Kidney tubule cell (primary cell): ENCODE results near the gene NUDT6.
A peak's percentile ranks its signal among the peaks of the same experiment; 100 is the strongest.
"Not testable (repeated sequence)": the region's sequence is repeated elsewhere in the genome, so short reads cannot be mapped to it uniquely, and the experiment has no call there.

Experiments used
- DNase-seq: peaks from one replicate; pipeline ENCODE4 v3.0.0-alpha.2; 2018; ENCODE audit warnings: low spot score

NUDT6 gene, protein sequence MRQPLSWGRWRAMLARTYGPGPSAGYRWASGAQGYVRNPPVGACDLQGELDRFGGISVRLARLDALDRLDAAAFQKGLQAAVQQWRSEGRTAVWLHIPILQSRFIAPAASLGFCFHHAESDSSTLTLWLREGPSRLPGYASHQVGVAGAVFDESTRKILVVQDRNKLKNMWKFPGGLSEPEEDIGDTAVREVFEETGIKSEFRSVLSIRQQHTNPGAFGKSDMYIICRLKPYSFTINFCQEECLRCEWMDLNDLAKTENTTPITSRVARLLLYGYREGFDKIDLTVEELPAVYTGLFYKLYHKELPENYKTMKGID

DNA sequence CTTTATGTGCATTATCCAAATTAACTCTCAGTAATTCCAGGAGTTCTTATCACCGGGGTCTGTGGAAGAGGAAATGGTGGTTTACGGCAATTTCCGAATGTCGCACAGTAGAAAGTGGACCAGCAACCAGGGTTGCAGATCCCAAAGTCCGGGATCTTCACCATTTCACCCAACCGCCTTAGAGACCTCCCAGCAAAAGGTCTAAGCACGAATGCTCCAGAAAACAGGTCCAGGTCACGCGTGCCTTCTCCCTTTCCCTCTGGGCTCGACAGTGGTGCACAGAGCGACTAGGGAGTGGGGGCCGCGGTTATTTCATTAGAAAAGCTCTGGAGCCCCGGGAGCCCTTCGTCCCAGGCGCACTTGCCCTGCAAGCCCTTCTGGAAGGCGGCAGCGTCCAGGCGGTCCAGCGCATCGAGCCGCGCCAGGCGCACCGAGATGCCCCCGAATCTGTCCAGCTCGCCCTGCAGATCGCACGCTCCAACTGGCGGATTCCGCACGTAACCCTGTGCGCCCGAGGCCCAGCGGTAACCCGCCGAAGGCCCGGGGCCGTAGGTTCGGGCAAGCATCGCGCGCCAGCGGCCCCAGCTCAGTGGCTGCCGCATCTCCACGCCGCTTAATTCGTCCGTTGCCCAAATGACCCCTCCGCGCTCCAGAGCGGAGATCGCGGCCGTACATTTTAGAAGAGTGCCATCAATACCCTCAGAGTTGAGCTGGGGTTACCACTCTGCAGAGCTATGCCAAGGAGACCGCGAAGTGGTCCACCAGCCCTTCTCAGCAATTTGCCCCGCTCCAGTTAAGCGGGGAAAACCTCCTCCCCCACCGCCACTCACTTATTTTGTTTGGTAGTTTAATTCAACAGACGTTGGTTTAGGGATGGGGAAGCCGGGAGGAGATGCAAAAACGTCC is at the start of gene NUDT6:
Gene NUDT6 (minus strand): TSS at position 627 of the 906 bp plus-strand sequence. CDS start 25 bp downstream, at position 602.
- peak; percentile 71 for DNase-seq

DNA sequence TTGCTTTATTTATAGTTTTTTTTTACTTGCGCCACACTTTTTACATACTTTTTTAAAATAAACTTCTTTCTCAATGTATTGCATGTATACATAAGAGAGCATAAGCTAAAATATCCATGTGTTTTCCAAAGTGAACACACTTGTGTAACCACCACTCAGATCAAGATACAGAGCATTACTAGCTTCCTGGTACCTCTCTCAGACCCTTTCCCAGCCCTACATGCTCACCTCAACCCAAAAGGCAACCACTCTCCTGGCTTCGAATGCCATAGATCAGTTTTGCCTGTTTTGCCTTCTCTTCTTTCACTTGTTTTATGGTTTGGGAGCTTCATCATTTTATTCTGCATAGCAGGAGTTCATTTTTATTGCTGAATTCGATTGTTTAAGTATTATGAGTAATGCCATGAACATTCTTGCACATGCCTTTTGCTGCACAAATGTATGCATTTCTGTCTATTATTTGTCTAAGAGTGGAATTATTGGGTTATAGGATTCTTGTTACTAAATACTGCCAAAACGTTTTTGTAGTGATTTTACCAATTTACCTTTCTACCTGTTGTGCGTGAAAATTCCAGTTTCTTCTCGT is 45.9 kb upstream of the NUDT6 start:
- DNase-seq, result no peak

DNA sequence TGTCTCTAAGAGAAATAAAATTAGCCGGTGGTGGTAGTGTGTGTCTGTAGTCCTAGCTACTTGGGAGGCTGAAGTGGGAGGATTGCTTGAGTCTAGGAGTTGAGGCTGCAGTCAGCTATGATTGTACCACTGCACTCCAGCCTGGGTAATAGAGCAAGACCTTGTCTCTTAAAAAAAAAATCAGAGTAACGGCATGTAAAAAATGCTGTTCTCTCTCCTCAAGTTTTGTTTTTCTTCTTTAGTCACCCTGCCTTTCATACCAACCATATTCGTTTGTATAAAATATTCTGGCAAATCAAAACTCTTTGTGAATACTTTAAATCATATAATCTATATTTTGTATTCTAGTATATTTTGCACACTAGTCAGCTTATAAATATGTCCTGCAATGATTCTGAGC is 44.8 kb upstream of the NUDT6 start:
- DNase-seq, result no peak

DNA sequence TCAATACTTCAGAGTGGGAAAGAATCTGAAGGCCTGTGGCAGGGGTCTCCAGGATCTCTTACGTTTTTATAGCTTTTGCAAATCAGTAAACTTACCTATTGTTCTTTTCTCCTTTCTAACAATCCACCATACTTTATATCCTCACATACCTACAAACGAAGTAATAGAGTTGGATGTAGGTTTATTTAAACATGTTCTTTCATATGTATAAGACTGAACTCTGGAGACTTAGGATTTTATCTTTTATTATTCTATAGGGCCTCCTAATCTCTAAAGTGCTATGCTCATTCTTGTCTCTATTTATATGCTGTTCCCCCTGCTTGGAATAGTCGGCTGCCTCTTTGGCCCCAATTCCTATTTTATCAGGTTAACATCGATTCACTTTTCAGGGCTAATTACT is 43.8 kb upstream of the NUDT6 start:
- DNase-seq, result no peak

DNA sequence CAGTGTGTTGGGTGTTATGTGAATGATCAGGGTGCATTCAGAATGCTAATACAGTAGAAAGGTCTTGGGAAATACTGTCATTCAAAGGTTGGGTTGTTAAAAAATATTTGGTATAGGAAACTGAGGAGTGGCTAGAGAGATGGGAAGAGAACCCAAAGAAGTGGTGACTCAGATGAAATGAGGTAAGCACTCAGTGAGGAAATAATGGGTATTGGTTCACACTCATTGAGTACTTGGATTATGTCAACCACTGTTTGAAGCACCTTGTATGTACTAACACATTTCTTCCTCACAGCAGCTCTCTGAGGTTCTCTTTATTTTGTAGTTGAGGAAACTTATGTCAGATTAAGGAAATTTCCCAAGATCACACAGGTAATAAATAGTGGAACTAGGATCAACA is 40.8 kb upstream of the NUDT6 start:
- peak; percentile 61 for DNase-seq

DNA sequence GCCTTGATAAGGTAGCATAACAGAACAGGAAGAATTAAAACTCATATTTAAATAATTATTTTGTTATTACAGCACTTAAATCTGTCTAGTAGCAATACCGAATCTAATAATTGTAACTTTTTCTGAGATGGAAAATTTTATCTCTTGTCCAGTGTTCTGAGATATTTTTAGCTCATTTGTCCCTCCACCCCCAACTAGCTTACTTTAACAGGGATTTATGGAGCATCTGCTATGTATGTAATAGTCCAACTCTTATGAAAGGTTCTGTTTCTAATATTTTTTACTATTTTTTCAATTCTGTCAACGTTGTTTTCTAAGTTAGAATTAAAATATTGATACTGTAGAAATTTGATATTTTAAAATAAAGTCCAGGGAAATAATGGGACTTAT is 38.2 kb upstream of the NUDT6 start:
- DNase-seq, result no peak

DNA sequence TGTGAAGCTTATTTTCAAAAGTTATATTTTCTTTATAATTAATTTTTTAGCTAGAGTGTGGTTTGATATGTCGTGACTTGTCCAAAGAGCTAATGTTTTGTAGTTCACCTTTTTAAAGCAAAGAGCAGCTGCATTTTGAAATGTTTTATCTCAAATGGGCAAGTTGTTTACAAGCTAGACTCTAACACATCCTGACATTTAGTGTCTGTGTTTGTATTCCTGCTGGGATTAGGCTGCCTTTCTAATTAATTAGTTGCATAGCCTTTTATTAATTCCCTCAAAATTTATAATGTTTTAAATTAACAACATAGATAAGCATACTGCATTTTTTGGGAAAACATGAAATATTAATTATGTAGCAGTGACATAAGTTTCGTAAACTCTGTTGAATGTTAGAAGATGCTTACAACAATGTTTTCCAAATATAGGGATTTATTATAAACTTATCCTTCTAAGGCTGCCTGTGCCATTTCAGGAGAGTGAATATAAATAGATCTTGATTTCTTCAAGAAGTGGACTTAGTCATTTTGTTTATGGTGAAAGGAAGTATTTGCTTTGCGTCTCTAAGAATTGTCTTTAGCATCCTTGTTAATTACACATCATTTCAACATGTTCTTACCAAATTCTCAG is 37.7 kb upstream of the NUDT6 start:
- DNase-seq, result no peak

DNA sequence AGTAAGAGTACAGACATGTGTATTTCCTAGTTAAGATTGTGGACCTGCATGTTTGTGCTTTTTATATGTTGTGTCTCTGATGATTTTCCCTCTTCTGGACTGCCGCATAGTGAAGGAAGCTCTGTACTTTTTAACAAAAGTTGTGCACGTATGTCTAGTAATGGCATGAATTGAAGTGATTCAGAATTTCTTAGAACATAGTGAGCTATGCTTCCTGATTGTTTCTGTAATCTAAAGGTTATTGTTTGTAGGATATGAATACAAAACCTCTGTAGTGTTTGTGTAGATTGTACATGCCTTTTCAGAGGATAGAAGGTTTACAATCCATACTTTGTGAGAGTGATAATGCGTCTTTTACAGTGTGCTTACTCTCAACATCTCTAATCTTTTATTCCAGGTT is 37.0 kb upstream of the NUDT6 start:
- DNase-seq, result no peak

DNA sequence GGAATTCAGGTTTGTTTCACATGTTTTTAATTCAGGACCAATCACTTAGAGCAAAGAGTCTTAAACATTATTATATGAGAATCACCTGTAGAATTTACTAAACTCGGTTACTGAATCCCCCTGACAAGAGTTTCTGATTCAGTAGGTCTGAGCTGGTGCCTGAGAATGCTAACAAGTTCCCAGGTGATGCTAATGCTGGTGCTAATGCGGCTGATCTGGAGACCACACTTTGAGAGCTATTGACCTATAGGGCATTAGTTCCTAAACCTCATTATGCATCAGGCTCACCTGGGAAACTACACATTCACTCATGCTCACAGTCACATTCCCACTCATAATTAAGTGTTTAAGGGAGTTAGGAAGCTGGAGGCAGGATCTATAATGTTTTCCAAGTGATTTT is 36.1 kb upstream of the NUDT6 start:
- DNase-seq, result no peak

DNA sequence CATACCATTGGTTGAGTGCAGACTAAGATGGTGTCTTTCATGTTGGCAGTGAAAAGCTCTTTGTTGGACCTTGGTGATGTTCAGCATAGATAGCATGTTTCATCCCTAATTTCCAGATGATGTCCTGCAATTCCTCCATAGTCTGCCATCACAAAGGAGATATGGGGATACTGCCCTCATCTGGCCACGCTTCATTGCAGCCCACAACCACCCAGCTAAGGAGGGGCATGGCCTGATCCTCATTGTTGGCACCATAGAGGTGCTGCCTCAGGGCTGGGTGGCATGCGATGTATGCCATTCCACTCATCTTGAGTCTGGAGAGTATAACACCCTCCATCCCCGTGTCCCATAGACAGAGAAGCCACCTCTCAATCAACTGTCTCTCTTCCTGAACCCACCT is 31.5 kb upstream of the NUDT6 start:
- DNase-seq, result no peak

DNA sequence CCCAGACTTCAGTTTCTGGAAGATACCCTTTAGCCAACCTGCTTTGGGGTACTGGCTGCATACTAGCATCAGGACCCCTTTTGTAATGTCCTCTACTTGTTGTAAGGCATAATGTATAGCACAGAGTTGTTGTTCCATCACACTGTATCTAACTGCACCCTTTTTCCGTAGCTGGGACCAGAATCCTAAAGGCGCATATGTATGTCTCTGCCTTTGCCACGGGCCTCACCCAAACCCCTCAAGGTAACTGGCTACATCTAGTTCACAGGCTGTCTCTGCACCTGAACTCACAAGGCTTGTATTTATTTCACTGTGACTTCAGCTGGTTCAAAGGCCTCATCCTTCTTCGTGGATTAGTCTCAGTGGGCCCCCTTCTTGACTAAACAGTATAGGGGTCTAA is 29.6 kb upstream of the NUDT6 start:
- no peak for DNase-seq

DNA sequence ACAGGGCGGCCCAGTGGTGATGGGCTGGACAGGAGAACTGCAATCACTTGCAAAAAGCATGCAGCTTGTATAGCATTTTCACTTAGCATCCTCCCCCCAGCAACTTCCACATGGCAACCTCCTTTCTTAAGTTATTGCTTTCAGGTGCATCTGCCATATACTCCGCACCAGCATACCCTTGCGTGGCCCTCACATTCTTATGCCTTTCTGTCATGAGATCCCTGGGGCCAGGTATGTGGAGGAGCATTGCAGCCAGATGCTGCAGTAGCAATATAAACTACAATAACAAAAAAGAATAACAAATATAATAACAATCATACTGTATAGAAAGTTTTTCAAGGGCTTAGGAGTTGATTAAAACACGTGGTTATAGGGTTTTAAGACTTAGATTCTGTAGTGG is 26.3 kb upstream of the NUDT6 start:
- DNase-seq, result no peak

DNA sequence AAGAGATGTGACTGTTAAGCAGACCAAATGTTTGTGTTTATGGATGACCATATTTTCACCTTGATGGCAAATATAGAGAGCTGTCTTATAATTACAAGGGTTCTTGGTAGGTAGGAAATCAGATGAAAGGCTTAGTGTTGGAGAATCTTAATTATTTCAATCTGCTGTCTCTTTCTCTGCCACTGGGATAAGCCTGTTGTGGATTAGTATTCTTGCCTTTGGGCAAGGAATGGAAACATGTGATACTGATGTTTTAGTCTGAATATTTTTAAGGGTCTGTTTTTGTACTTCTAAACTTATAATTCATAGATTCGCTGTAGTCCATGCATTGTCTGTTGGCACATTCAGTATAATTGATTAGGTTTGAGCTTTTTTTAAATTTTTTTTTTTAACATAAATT is 23.7 kb upstream of the NUDT6 start:
- DNase-seq, result no peak

DNA sequence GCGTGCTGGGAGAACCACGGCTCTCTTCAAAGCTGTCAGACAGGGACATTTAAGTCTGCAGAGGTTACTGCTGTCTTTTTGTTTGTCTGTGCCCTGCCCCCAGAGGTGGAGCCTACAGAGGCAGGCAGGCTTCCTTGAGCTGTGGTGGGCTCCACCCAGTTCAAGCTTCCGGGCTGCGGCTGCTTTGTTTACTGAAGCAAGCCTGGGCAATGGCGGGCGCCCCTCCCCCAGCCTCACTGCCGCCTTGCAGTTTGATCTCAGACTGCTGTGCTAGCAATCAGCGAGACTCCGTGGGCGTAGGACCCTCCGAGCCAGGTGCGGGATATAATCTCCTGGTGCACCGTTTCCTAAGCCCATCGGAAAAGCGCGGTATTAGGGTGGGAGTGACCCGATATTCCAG is 22.7 kb upstream of the NUDT6 start:
- not testable (repeated sequence) for DNase-seq

DNA sequence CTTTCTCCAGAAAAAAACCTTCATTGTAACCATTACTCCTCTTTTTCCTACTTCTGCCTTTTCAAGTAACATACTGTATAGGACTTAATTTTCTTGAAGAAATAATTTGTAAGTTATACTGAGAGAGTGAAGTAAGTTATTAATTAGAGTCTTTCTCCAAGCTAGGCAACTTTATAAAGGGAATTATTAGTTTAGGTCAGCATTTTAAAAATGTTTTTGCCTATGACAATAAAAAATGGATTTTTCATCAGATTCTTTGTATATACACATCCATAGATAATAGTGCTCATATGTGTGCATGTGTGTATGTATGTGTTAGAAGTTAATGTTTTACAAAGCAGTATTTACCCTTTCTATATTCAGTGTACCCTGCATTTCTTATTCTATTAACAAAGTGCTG is 10.4 kb upstream of the NUDT6 start:
- DNase-seq, result no peak

DNA sequence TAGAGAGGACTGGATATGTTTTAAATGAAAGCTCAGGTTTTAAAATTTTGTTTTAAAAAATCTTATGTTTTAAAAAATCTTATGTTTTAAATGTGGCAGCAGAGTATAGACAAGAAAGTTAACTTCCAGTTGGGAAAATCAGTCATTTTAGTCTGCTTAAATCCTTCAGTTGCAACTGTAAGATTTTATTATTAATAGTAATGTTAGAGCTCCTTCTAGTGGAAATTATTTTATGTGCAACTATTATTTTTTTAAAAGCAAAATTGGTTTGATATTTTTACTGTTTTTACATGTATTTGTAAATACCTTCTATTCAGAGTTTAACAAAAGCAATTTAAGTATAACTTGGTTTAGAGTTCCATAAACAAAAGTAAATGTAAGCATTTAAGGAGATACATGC is 8.5 kb upstream of the NUDT6 start:
- peak; percentile 31 for DNase-seq

DNA sequence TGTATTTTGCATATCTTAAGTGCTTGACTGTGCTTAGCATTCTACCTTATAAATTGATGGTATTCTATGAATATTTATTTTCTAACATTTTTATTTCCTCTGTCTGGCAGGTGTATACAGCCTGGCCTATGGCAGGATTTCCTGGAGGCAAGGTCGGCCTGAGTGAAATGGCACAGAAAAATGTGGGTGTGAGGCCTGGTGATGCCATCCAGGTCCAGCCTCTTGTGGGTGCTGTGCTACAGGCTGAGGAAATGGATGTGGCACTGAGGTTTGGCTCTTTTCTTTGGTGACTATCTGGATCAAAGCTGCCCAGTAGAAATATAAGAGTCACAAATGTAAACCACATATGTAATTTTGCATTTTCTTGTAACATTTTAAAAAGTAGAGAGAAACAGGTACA is 6.5 kb upstream of the NUDT6 start:
- DNase-seq, result peak; percentile 47

DNA sequence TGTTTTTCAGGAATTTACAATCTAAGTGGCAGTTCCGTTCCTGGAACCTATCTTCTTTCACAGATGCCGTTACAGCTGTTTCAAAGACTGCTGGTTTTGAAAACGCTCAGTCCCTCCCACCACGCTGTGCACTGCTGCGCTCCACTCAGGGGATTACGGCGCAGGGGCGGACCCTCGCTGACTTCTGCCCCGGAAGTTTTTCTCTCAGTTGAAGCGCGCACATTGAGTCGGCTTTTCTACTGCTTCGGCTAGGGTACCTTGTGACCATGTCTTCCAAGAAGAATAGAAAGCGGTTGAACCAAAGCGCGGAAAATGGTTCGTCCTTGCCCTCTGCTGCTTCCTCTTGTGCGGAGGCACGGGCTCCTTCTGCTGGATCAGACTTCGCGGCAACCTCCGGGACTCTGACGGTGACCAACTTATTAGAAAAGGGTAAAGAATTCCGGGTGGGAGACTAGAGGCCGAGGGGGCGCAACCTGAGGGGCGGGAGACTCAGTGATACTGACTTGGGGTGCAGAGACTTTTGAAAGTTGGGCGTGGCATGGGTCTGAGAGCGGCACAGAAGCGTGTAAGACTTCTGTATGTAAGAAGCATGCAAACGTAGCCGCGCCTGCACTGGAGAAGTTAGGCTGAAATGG is 597 bp upstream of the NUDT6 start:
- peak; percentile 84 for DNase-seq

DNA sequence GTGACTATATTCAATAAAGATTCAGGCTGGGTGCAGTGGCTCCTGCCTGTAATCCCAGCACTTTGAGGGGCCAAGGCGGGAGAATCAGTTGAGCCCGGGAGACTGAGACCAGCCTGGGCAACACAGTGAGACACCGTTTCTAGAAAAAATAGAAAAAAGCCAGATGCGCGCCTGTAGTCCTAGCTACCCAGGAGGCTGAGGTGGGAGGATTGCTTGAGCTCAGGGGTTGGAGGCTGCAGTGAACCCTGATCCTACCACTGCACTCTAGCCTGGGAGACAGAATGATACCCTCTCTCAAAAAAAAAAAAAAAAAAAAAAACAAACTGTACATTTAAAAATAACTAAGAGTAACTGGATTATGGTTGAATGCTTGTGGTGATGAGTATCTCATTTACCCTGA is 1.1 kb downstream of the NUDT6 start:
- no peak for DNase-seq

DNA sequence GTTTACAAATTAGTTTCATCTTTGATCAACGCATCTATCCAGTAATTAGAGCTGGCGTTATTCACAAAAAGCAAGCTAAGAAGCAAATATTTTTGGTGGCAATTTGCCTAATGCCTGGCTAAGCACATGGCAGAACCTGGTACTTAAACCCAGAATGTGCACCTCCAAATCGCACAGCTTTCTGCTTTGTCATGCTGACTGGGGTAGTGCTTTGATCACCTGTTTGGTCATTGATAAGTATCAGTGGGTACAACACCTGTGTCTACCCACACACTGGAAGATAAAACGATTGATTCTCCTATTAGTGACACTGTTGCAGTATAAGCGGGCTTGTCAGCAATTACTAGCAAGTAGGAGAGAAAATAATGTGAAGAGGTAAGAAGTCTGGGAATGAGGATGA is 1.9 kb downstream of the NUDT6 start:
- DNase-seq, result no peak

DNA sequence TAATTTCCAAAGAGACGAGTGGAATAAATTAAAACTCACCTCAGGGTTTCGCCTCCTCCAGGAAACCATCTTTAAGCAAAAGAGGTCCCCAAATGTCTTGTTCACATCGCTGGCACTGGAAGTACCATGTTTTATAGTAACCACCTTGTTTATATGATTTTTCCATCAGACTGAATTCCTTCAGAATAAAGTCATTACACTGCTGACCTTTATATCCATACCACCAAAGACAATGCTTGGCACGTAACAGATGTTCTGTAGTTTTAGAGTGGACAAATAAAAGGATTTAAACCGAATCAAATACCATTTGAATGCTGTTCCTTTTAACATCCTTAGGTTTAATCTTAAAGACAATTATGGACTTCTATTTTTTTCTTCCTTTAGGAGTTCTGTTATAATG is 4.7 kb downstream of the NUDT6 start:
- DNase-seq, result no peak

DNA sequence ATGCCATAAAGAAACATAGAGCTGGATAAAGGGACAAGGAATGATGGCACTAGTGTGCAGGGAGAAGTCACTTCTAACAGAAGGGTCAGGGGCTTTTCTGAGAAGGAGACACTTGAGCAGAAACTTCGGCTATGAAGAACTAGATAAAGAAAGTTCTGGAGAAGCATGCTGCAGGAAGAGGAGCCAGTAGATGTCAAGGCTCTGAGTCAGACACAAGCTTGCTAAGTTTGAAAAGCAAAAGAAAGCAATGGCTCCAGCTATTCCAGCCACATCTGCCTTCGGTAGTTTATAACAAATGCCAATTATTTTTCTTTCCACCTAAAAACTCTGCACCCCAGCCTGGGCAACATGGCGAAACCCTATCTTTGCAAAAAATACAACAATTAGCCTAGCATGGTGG is 7.5 kb downstream of the NUDT6 start:
- DNase-seq, result peak; percentile 37
